ENCODE data around the gene STPG1.

GRCh38 chr1:24415334-24415909 lies 1.8 kb upstream of the STPG1 start, which contains the start of gene NIPAL3:
- TF ChIP-seq GATA3 (IDR thresholded peaks at IDR 0.05; ENCODE audit: low read depth, low read length) (no peak), GATA2 (IDR thresholded peaks at IDR 0.05; ENCODE audit: low read depth, low read length) (no peak)
